Neuronal stem cell (in vitro differentiated cells): ENCODE data around the gene CEP44.
"Not testable (repeated sequence)": the region's sequence is repeated elsewhere in the genome, so short reads cannot be mapped to it uniquely, and the experiment has no call there.

Experiments
- DNase-seq: peaks from one replicate; pipeline ENCODE4 v3.0.0-alpha.2; 2013; ENCODE audit warnings: low spot score
- H2AFZ ChIP-seq: one replicate; pipeline ENCODE4 v1.6.1; 2013; ENCODE audit warnings: mild to moderate bottlenecking, low read length, inconsistent platforms
- H2AK5ac ChIP-seq: 2 replicates; pipeline ENCODE4 v1.6.1; 2013; ENCODE audit warnings: low read depth, mild to moderate bottlenecking, inconsistent platforms, low read length, moderate library complexity, mixed read lengths
- H2BK120ac ChIP-seq: 2 replicates; pipeline ENCODE4 v1.6.1; 2013; ENCODE audit warnings: low read depth, mild to moderate bottlenecking, inconsistent platforms, low read length, moderate library complexity, mixed read lengths
- H2BK12ac ChIP-seq: one replicate; pipeline ENCODE4 v1.6.1; 2013; ENCODE audit warnings: low read length, inconsistent platforms
- H2BK15ac ChIP-seq: 2 replicates; pipeline ENCODE4 v1.6.1; 2013; ENCODE audit warnings: mild to moderate bottlenecking, low read length, inconsistent platforms, mixed read lengths
- H2BK5ac ChIP-seq: one replicate; pipeline ENCODE4 v1.6.1; 2013; ENCODE audit warnings: inconsistent platforms, mild to moderate bottlenecking, low read length, moderate library complexity
- H3K14ac ChIP-seq: one replicate; pipeline ENCODE4 v1.6.1; 2013; ENCODE audit warnings: low read length, inconsistent platforms
- H3K18ac ChIP-seq: 2 replicates; pipeline ENCODE4 v1.6.1; 2013; ENCODE audit warnings: low read length, inconsistent platforms
- H3K23ac ChIP-seq: 2 replicates; pipeline ENCODE4 v1.6.1; 2013; ENCODE audit warnings: low read depth, mild to moderate bottlenecking, mixed read lengths, low read length, inconsistent platforms; ENCODE audit not compliant: poor library complexity
- H3K27ac ChIP-seq: replicated peaks from 3 replicates; pipeline ENCODE4 v1.5.1; 2013; ENCODE audit warnings: low read length, inconsistent platforms
- H3K27me3 ChIP-seq, 3 experiments: 2 replicates each; pipeline ENCODE4 v1.6.1; 2013; ENCODE audit warnings: low read length in 3 of 3, mild to moderate bottlenecking in 2 of 3, inconsistent platforms in 1 of 3, low read depth in 1 of 3, mixed read lengths in 1 of 3, moderate library complexity in 1 of 3; ENCODE audit not compliant: control insufficient read depth in 3 of 3, insufficient read depth in 3 of 3
- H3K36me3 ChIP-seq, 2 donors: replicated peaks in 1 of 2; 2 replicates each; pipeline ENCODE4 v1.6.1; 2013; ENCODE audit warnings: low read length in 2 of 2; ENCODE audit not compliant: control insufficient read depth in 2 of 2, insufficient read depth in 2 of 2
- H3K4ac ChIP-seq: 2 replicates; pipeline ENCODE4 v1.6.1; 2013; ENCODE audit warnings: inconsistent platforms, mild to moderate bottlenecking, low read length, moderate library complexity
- H3K4me1 ChIP-seq, 2 donors: 1 replicate in 1 of 2; 2 replicates in 1 of 2; pipeline ENCODE4 v1.6.1; 2013; ENCODE audit warnings: low read length in 2 of 2, low read depth in 1 of 2; ENCODE audit not compliant: control insufficient read depth in 2 of 2, insufficient read depth in 1 of 2
- H3K4me2 ChIP-seq: one replicate; pipeline ENCODE4 v1.6.1; 2013; ENCODE audit warnings: mild to moderate bottlenecking, low read length, inconsistent platforms; ENCODE audit not compliant: insufficient read depth, poor library complexity, severe bottlenecking
- H3K4me3 ChIP-seq, 2 donors: 2 replicates each; pipeline ENCODE4 v1.5.1; 2013; ENCODE audit warnings: low read length in 2 of 2, mild to moderate bottlenecking in 2 of 2, inconsistent platforms in 1 of 2, moderate library complexity in 1 of 2
- H3K79me1 ChIP-seq: one replicate; pipeline ENCODE4 v1.6.1; 2013; ENCODE audit warnings: low read depth, mild to moderate bottlenecking, inconsistent platforms, low read length, moderate library complexity
- H3K9ac ChIP-seq: one replicate; pipeline ENCODE4 v1.6.1; 2013; ENCODE audit warnings: mild to moderate bottlenecking, low read depth, low read length, inconsistent platforms; ENCODE audit not compliant: poor library complexity
- H3K9me3 ChIP-seq, 2 donors: replicated peaks in 1 of 2; 2 replicates each; pipeline versions ENCODE3 to v1.6.1; 2013; ENCODE audit warnings: low read length in 2 of 2, mild to moderate bottlenecking in 2 of 2, inconsistent platforms in 1 of 2, low read depth in 1 of 2, mixed read lengths in 1 of 2, moderate library complexity in 1 of 2; ENCODE audit not compliant: control insufficient read depth in 2 of 2, insufficient read depth in 1 of 2
- H4K8ac ChIP-seq: one replicate; pipeline ENCODE4 v1.6.1; 2013; ENCODE audit warnings: low read depth, mild to moderate bottlenecking, inconsistent platforms, low read length, moderate library complexity
- H4K91ac ChIP-seq: one replicate; pipeline ENCODE4 v1.6.1; 2013; ENCODE audit warnings: low read length, low read depth, mild to moderate bottlenecking, inconsistent platforms; ENCODE audit not compliant: poor library complexity
- WGBS, 2 donors: extraction: QIAGEN DNeasy Blood & Tissue Kit; methylation state at CpG; one replicate each; pipeline ENCODE4 v1.1.7; 2013; ENCODE audit warnings: missing lambda C conversion rate in 2 of 2, mixed read lengths in 1 of 2; ENCODE audit not compliant: insufficient read length in 2 of 2, insufficient replicate concordance in 1 of 2; ENCODE audit errors: extremely low coverage in 2 of 2; 5-methylcytosine and 5-hydroxymethylcytosine counted together

The CEP44 gene

GRCh38 chr4:174295142-174295541, 11.4 kb downstream of the CEP44 start:
- H4K8ac ChIP-seq, H2BK15ac ChIP-seq, H4K91ac ChIP-seq, H2BK5ac ChIP-seq, H3K79me1 ChIP-seq, H3K23ac ChIP-seq, H3K14ac ChIP-seq, H3K18ac ChIP-seq, H2AK5ac ChIP-seq, H2BK12ac ChIP-seq, H3K9ac ChIP-seq, H3K4me2 ChIP-seq, H3K4me1 ChIP-seq, H3K4ac ChIP-seq, DNase-seq, H3K27me3 ChIP-seq, H2AFZ ChIP-seq, H2BK120ac ChIP-seq, H3K27ac ChIP-seq, H3K4me3 ChIP-seq: not testable (repeated sequence)
- Histone ChIP-seq H3K9me3 (peaks cover 5 to 34% of the 10 kb centered on the region in 2 donors), H3K36me3 (peaks cover 2 to 22% of the 10 kb centered on the region in 2 donors)
- WGBS, 2 donors, result no CpG with 5 or more reads among the region's 27 CpGs

GRCh38 chr4:174303687-174304086, 20.0 kb downstream of the CEP44 start:
- no peak overlapping the region for H3K18ac ChIP-seq
- H3K27me3 ChIP-seq, result no peaks in the 10 kb centered on the region
- no peak overlapping the region for H3K9ac ChIP-seq
- no peak overlapping the region for H2AK5ac ChIP-seq
- no peak overlapping the region for H3K14ac ChIP-seq
- no peak overlapping the region for H2BK12ac ChIP-seq
- H3K4ac ChIP-seq, result no peak overlapping the region
- H3K9me3 ChIP-seq, result no peaks in the 10 kb centered on the region
- H3K23ac ChIP-seq, result no peak overlapping the region
- no peak overlapping the region for H3K4me3 ChIP-seq
- no peak overlapping the region for H3K27ac ChIP-seq
- DNase-seq, result no peak
- no peak overlapping the region for H2BK120ac ChIP-seq
- no CpG with 5 or more reads among the region's 1 CpG for WGBS, 2 donors
- H4K8ac ChIP-seq, result no peak overlapping the region
- no peak overlapping the region for H4K91ac ChIP-seq
- no peak overlapping the region for H2BK5ac ChIP-seq
- H3K4me1 ChIP-seq, result no peaks in the 10 kb centered on the region
- peaks cover 1% of the 10 kb centered on the region for H3K79me1 ChIP-seq
- no peak overlapping the region for H2BK15ac ChIP-seq
- no peak overlapping the region for H2AFZ ChIP-seq
- peaks cover 0 to 98% of the 10 kb centered on the region in 2 donors for H3K36me3 ChIP-seq
- H3K4me2 ChIP-seq, result no peak overlapping the region

GRCh38 chr4:174304664-174305063, 21.0 kb downstream of the CEP44 start:
- Histone ChIP-seq H4K91ac (no peak overlapping the region), H3K4me1 (no peaks in the 10 kb centered on the region), H4K8ac (no peak overlapping the region), H3K27ac (no peak overlapping the region), H3K27me3 (no peaks in the 10 kb centered on the region), H2AK5ac (no peak overlapping the region), H2BK12ac (no peak overlapping the region), H3K18ac (no peak overlapping the region), H3K79me1 (peaks cover 1% of the 10 kb centered on the region), H3K23ac (no peak overlapping the region), H3K9me3 (no peaks in the 10 kb centered on the region), H2BK5ac (no peak overlapping the region), H2BK120ac (no peak overlapping the region), H3K36me3 (peaks cover 0 to 98% of the 10 kb centered on the region in 2 donors), H3K14ac (no peak overlapping the region), H3K4ac (no peak overlapping the region), H2AFZ (no peak overlapping the region), H3K4me2 (no peak overlapping the region), H3K9ac (no peak overlapping the region), H2BK15ac (no peak overlapping the region), H3K4me3 (no peak overlapping the region)
- no peak for DNase-seq
- no CpG with 5 or more reads among the region's 1 CpG for WGBS, 2 donors

- Histone ChIP-seq H3K14ac (no peak overlapping the region), H2BK5ac (no peak overlapping the region), H3K79me1 (peaks cover 1% of the 10 kb centered on the region), H3K9ac (no peak overlapping the region), H3K18ac (no peak overlapping the region), H3K27ac (no peak overlapping the region), H2BK15ac (no peak overlapping the region), H4K8ac (no peak overlapping the region), H3K4me2 (no peak overlapping the region), H3K36me3 (peaks cover 0 to 99% of the 10 kb centered on the region in 2 donors), H2AK5ac (no peak overlapping the region), H3K4me1 (no peaks in the 10 kb centered on the region), H2BK12ac (no peak overlapping the region), H4K91ac (no peak overlapping the region), H2AFZ (no peak overlapping the region), H2BK120ac (no peak overlapping the region), H3K9me3 (no peaks in the 10 kb centered on the region), H3K4me3 (no peak overlapping the region), H3K23ac (no peak overlapping the region), H3K27me3 (no peaks in the 10 kb centered on the region), H3K4ac (no peak overlapping the region)
- no peak for DNase-seq
- no CpG with 5 or more reads among the region's 3 CpGs for WGBS, 2 donors
These were observed 22.2 kb downstream of the CEP44 start for GRCh38 chr4:174305961-174306360.
